HG03108 (cell line): ENCODE results near the gene FBXL13.
A peak's percentile ranks its signal among the peaks of the same experiment; 100 is the strongest.
"Not testable (repeated sequence)": the region's sequence is repeated elsewhere in the genome, so short reads cannot be mapped to it uniquely, and the experiment has no call there.

Source experiments
- ATAC-seq: cut with Tn5 transposase; IDR thresholded peaks from one replicate; pipeline ENCODE4 v1.9.1; 2021; ENCODE audit warnings: moderate library complexity; ENCODE audit not compliant: unreplicated experiment

FBXL13 gene

GRCh38 chr7:103080923-103081322 lies 6.3 kb upstream of the FBXL13 start:
- ATAC-seq = no peak

DNA sequence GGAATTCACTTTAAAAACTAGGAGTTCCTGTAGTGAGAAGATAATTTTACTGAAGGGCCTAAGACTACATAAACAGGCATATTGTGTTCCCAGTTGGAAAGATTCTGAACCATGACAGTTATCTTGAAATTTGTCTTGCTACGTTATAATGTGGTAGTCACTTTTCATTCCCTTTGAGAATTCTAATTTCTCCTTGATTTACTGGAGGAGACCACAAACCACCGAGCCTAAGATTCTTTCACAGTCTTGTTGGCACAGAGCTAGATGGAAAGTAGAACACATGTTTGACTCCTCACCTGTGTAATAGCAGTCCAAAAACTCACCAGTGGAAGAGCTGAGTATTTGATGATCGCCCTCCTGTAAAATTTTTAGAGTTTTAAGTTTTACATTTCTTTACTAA lies 5.2 kb upstream of the FBXL13 start:
- ATAC-seq = no peak

DNA sequence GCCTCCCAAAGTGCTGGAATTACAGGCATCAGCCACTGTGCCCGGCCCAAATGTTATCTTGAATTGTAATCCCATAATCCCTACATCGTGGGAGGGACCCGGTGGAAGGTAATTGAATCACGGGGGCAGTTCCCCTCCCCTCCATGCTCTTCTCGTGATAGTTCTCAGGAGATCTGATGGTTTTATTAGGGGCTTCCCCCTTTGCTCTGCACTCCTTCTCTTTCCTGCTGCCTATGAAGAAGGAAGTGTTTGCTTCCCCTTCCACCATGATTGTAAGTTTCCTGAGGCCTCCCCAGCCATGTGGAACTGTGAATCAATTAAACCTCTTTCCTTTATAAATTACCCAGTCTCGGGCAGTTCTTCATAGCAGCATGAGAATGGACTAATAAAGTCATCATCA lies 3.6 kb upstream of the FBXL13 start:
- not testable (repeated sequence) for ATAC-seq

DNA sequence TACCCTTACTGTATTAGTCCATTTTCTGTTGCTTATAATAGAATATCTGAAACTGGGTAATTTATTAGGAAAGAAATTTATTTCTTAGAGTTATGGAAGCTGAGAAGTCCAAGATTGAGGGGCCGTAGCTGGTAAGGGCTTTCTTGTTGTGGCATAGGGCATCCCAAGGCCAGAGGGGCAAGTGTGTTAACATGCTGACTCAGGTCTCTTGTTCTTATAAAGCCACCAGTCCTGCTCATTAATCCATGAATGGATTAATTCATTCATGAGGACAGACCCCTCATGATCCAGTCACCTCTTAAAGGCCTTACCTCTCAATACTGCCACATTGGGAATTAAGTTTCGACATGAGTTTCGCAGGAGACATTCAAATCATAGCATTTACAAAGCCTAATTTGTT lies 2.7 kb upstream of the FBXL13 start:
- ATAC-seq = no peak

GRCh38 chr7:103076764-103077163 lies 2.2 kb upstream of the FBXL13 start:
- no peak for ATAC-seq

DNA sequence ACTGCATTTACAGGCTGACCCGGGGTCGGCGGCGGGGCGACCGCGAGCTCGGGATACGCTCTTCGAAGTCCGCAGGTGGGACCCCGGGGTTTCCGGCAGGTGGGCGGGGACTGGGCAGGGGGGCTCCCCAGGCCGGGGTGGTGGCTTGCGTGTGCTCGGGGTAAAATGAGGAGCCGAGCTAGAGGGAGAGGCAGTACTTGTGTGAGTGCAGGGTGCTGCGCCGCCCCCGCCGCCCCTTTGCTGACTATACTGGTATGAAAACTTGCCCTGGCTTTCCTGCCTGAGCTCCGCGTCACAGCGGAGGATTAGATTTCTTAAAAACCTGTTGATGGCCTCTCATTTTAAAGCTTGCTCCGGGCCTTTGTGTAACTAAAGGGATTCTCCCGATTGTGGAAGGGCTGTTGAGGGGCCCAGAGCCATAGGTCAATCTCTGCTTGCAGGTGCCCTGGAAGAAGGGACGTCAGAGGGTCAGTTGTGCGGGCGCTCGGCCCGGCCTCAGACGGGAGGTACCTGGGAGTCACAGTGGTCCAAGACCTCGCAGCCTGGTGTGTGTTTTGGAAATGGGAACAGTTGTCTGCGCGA lies 832 bp upstream of the FBXL13 start:
- ATAC-seq = peak; percentile 31

DNA sequence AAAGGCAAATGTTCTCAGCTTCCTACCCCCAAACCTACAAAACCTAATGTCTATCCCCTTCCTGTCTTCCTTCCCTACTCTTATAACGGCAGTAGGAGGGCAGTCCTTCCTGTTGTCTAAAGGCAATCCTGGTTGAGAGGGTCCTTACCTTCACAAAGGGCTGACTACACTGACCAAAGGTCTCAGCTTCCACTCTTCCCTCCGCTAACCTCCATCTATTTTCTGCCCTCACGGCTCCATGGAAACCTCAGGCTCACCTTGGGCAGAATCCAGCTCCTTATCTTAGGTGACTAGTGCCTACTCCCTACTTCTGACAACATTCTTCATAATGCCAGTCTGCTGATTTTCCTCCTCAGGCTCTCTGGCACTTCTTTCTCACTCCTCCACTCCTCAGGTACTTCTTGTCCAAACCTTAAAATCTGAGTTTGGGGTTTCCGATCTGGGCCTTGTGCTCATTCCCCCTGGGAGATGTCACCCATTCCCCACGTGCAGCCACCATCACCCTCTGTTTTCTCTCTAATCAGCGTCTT lies 542 bp downstream of the FBXL13 start:
- ATAC-seq = no peak

GRCh38 chr7:103071000-103071399 lies 3.6 kb downstream of the FBXL13 start:
- ATAC-seq = no peak

- no peak for ATAC-seq
Observed at GRCh38 chr7:103068414-103069403, 5.9 kb downstream of the FBXL13 start.

GRCh38 chr7:103065667-103066066 lies 8.9 kb downstream of the FBXL13 start:
- ATAC-seq = no peak

DNA sequence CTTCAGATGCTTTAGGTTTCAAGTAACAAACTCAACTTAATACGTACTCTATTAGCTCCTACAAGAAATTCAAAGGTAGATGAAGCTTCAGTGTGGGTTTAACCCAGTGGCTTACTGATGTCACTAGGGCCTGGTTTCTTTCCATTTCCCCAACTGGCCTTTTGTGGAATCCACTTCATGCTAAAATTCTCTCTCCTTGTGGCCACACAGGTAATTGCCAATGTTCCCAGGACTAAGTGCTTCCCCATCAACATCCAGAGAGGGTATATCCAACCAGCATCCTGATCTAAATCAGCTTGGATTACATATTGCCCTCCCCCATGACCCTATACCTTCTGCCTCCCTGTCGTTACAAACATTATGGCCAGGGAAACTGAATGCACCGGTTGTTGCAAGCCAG lies 10.7 kb downstream of the FBXL13 start:
- ATAC-seq = no peak

GRCh38 chr7:103059471-103059870 lies 15.1 kb downstream of the FBXL13 start:
- no peak for ATAC-seq

GRCh38 chr7:103058122-103058521 lies 16.5 kb downstream of the FBXL13 start:
- ATAC-seq = no peak

DNA sequence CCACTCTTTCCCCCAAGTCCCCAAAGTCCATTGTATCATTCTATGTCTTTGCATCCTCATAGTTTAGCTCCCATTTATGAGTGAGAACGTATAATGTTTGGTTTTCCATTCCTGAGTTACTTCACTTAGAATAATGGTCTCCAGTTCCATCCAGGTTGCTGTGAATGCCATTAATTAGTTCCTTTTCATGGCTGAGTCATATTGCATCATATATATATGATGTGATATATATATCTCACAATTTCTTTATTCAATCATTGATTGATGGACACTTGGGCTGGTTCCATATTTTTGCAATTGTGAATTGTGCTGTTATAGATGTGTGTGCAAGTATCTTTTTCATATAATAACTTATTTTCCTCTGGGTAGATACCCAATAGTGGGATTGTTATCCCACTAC lies 18.6 kb downstream of the FBXL13 start:
- ATAC-seq = not testable (repeated sequence)

- no peak for ATAC-seq
Observed at GRCh38 chr7:103051519-103051918, 23.1 kb downstream of the FBXL13 start.

DNA sequence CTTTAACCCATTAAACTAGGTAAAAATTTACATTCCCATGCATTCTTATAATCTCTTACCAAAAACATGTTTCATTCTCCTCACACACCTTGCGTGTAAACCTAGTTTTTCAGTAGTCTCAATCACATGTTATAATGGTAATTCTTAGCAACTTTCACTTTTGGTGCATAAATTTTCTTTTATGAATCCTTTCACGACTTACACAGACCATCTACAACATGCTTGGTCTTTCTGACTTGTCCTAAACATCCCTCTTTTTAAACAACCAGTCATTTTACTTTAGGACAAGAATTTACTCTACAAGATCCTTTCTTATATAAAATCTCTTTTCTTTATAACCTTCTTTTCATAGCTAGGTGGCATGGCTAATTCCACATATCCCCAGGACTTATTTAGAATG lies 25.8 kb downstream of the FBXL13 start:
- ATAC-seq = no peak

GRCh38 chr7:103041815-103042214 lies 32.8 kb downstream of the FBXL13 start:
- not testable (repeated sequence) for ATAC-seq

GRCh38 chr7:103037823-103038739 lies 36.5 kb downstream of the FBXL13 start:
- not testable (repeated sequence) for ATAC-seq

GRCh38 chr7:103037476-103037822 lies 37.1 kb downstream of the FBXL13 start:
- no peak for ATAC-seq

- not testable (repeated sequence) for ATAC-seq
Observed at GRCh38 chr7:103034318-103034717, 40.3 kb downstream of the FBXL13 start.

DNA sequence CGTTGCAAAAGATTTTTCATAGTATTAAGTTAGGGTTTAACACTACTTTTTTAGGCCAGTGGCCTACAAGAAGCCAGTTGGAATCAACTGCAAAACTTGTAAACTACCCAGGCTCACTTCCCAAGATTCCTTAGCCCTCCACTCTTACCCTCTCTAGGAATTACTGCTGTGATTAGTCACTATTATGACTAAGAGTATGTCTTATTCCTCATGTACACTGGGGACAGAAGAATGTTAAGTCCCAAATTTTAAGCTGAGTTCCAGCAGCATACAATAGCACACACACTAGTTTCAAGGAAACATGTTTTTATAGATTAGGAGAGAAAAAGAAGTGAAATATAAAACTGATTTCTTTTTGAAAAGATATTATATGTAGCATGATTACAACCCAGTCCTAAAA lies 42.8 kb downstream of the FBXL13 start:
- ATAC-seq = no peak
